Nephron progenitor cell (in vitro differentiated cells): ENCODE data around the gene MVD.

ENCODE experiments used
- DNase-seq: peaks from one replicate; pipeline ENCODE4 v3.0.0; 2021
- H3K27ac Mint-ChIP-seq: 2 replicates; pipeline ENCODE4 v1.8.0; 2021; ENCODE audit warnings: mild to moderate bottlenecking, moderate library complexity, mixed read lengths
- H3K27me3 Mint-ChIP-seq: 2 replicates; pipeline ENCODE4 v1.8.0; 2021; ENCODE audit warnings: mild to moderate bottlenecking, low read depth, mixed read lengths; ENCODE audit not compliant: poor library complexity
- H3K36me3 Mint-ChIP-seq: 2 replicates; pipeline ENCODE4 v1.8.0; 2021; ENCODE audit warnings: low read depth, mixed read lengths
- H3K4me1 Mint-ChIP-seq: 2 replicates; pipeline ENCODE4 v1.8.0; 2021; ENCODE audit warnings: mixed read lengths
- H3K4me3 Mint-ChIP-seq: 2 replicates; pipeline ENCODE4 v1.8.0; 2021; ENCODE audit warnings: mild to moderate bottlenecking, moderate library complexity, mixed read lengths
- H3K9me3 Mint-ChIP-seq: 2 replicates; pipeline ENCODE4 v1.8.0; 2021; ENCODE audit warnings: mild to moderate bottlenecking, moderate library complexity, mixed read lengths
- TF ChIP-seq, protein P1 (sequence below): fragments of 200-600 bp; sonication (generic); IDR thresholded peaks from 2 replicates; pipeline ENCODE4 v1.5.0; 2021; ENCODE audit warnings: antibody characterized with exemption

The MVD gene

DNA sequence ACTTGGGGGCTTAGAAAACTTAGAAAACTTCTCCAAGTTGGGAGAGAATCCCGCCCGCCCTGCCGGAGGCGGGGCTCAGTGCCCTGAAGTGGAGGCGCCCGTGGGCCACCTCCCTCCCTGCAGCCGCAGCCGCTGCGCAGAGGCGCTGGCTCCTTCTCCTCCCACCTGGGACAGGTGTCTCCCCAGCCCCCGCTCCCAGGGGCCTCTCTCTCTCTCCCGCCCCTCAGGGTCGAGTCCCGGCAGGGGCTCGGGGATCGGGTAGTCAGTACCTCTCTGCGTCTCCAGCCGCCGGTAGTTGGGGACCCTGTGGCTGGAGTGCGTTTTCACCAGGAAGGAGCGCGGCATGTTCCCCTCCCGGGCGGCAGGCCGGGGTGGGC is 23.2 kb upstream of the MVD start:
- Mint-ChIP-seq H3K4me1 (peaks cover 23% of the 10 kb centered on the region), H3K36me3 (no peaks in the 10 kb centered on the region), H3K27ac (no peak overlapping the region), H3K4me3 (peak overlapping the region; percentile 62), H3K9me3 (no peaks in the 10 kb centered on the region), H3K27me3 (peaks cover 89% of the 10 kb centered on the region)
- TF ChIP-seq, protein P1, sequence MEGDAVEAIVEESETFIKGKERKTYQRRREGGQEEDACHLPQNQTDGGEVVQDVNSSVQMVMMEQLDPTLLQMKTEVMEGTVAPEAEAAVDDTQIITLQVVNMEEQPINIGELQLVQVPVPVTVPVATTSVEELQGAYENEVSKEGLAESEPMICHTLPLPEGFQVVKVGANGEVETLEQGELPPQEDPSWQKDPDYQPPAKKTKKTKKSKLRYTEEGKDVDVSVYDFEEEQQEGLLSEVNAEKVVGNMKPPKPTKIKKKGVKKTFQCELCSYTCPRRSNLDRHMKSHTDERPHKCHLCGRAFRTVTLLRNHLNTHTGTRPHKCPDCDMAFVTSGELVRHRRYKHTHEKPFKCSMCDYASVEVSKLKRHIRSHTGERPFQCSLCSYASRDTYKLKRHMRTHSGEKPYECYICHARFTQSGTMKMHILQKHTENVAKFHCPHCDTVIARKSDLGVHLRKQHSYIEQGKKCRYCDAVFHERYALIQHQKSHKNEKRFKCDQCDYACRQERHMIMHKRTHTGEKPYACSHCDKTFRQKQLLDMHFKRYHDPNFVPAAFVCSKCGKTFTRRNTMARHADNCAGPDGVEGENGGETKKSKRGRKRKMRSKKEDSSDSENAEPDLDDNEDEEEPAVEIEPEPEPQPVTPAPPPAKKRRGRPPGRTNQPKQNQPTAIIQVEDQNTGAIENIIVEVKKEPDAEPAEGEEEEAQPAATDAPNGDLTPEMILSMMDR = no peak
- DNase-seq = no peak

DNA sequence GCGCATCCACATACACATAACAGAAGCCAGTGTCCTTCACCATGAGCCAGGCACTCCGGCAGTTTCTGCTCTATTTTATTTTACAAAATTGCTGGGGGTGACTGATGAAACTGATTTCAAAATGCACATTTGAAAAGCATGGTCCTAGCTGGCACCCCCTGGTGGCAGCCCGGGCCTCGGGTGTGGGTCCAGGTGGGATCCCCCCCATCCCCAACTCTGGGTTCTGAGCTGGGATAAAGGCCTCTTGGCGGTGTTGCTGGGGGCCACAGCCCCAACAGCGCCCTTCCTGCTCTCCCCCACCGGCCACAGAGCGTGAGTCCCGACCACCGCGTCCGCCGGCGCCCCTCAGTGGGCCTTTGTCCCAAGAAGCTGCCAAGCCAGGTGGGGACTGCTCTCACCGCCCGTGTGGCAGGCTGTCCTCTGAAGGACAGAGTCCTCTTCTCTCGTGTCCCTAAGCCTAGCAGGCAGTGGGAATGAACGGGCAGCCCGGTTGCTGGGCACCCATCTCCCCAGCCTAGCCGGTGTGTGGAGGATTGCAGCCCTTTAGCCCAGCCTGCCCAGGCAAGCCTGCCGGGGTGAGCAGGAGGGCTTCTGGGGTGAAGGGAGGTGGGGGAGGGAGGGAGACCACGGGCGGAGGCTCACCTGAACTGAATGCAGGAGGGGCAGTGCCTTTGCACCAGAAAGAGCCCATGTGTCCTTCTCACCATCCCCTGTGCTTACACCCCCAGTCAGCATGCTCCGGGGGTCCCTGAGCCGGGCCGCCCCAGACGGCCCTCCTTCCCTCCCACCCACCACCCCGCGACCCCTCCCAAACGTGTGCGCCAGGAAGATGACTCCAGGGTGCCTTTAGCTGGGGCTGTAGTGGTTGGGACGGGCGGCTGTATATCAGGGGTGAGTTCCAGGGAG is 22.5 kb upstream of the MVD start:
- H3K9me3 Mint-ChIP-seq = no peaks in the 10 kb centered on the region
- H3K36me3 Mint-ChIP-seq = no peaks in the 10 kb centered on the region
- TF ChIP-seq, protein P1 = peak; percentile 49
- no peak overlapping the region for H3K4me3 Mint-ChIP-seq
- no peak overlapping the region for H3K27ac Mint-ChIP-seq
- H3K4me1 Mint-ChIP-seq = peaks cover 23% of the 10 kb centered on the region
- peaks cover 82% of the 10 kb centered on the region for H3K27me3 Mint-ChIP-seq
- no peak for DNase-seq

DNA sequence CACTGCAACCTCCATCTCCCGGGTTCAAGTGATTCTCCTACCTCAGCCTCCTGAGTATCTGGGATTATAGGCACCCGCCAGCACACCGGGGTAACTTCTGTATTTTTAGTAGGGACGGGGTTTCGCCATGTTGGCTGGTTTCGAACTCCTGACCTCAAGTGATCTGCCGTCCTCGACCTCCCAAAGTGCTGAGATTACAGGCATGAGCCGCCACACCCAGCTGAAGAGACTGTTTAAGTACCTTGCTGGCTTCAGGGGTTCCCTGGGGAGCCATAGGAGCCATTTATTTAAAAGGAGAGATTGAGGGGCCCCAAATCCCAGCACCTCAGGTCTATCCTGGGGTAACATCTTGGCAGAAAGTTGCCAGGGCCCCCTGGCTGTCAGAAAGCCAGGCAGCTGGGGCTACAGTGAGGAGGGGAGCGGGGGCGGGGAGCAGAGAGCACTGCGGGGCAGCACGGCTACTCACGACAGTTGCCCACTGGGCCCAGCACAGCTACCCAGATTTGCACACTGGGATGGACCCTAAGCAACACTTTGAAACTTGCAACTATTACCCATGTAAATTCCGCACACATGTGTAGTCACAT is 21.8 kb upstream of the MVD start:
- Mint-ChIP-seq H3K36me3 (no peaks in the 10 kb centered on the region), H3K9me3 (no peaks in the 10 kb centered on the region), H3K4me1 (peaks cover 23% of the 10 kb centered on the region), H3K27ac (no peak overlapping the region), H3K4me3 (no peak overlapping the region), H3K27me3 (peaks cover 75% of the 10 kb centered on the region)
- no peak for DNase-seq
- TF ChIP-seq, protein P1 = no peak

DNA sequence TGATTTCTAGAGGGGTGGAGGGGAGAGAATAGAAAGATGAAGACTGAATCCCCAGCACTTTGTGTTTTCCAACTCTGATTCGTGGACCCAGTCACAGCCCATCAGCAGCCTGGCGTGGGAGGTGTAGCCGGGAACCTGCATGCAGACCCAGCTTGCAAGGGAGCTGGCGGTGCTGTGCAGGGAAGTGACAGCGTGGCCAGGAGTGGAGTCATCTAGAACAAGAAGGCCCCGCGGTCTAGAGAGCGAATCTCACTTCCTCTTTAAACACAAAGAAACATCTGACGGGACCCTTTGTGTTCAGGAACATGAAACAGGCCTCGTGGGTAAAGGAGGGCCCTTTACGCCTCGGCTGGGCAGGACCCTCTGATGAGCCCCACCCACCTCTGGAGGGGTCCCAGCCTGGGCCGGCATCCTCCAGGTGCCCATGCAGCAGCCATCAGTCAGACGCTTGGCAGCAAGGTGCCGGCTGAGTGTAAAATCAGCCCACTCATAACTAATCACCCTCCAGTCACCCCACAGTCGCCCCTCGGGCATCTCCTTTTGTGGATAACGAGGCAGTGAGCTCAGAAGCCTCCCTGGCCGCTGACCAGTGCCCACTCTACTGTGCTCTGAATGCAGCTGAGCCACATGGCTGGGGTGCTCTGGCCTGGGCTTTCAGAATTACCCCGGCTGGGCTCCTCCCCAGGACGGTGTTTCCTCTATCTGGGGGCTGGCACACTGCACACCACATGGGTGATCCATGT is 19.0 kb upstream of the MVD start:
- TF ChIP-seq, protein P1 = no peak
- Mint-ChIP-seq H3K36me3 (no peaks in the 10 kb centered on the region), H3K4me1 (peaks cover 18% of the 10 kb centered on the region), H3K4me3 (no peak overlapping the region), H3K27ac (no peak overlapping the region), H3K27me3 (peaks cover 47% of the 10 kb centered on the region), H3K9me3 (no peaks in the 10 kb centered on the region)
- DNase-seq = no peak

DNA sequence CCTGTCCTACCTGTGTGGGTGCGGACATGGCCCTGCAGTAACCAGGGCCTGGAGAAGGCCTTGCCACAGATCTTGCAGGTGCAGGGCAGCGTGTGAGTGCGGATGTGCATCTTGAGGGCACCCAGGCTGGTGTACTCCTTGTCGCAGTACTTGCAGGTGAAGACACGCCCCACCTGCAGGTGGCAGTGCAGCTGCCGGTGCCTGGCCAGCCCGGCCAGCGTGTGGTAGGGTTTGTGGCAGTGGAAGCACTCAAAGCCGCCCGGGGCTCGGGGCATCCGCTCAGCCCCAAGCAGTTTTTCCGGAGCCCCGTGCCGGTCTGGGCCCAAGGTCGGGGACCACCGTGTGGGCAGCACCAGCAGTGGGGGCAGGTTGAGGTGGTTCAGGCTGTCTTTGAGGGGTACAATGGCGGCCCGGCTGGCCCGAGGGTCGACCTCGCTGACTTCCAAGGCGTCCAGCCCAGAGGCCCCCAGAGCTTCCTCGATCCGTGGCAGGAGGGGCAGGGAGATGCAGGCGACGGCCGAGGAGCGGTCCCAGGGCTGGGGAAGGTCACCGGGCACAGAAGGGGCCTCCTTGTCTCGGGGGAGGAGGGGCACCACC is 18.3 kb upstream of the MVD start:
- DNase-seq = no peak
- Mint-ChIP-seq H3K27ac (no peak overlapping the region), H3K9me3 (no peaks in the 10 kb centered on the region), H3K4me1 (peaks cover 18% of the 10 kb centered on the region), H3K4me3 (no peak overlapping the region), H3K27me3 (peaks cover 43% of the 10 kb centered on the region), H3K36me3 (no peaks in the 10 kb centered on the region)
- TF ChIP-seq, protein P1 = peak; percentile 17
